ENCODE results near the gene ODF2.

ODF2 gene

DNA sequence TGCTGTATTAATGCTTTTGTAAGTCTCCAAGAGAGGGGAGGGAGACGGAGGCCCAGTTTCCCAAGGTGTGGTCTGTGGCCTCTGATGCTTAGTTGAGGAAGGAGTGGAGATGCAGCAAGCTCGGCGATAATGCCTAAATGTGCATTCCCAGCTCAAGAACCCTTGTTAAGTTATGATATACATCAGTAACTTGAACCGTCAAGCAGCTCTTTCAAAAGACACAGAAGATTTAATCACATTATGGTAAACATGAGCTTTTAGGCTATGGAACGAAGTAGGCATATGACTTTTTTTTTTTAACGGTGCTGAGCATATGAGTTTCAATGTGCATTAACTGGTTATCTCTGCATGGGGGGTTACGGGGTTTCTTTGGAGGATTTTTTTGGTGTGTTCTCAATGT lies 26.4 kb downstream of the ODF2 start:
- no peak overlapping the region for H3K27ac ChIP-seq (ENCODE audit: low read length)
- no peaks in the 10 kb centered on the region for H3K27me3 ChIP-seq (ENCODE audit: control insufficient read depth in 1 of 2, insufficient read depth in 2 of 2, low read length in 2 of 2)
- H3K9me3 ChIP-seq (ENCODE audit: control insufficient read depth in 2 of 2, low read length in 2 of 2): no peaks in the 10 kb centered on the region
- H3K9ac ChIP-seq (ENCODE audit: low read length in 2 of 2): no peak overlapping the region
- peaks cover 29 to 34% of the 10 kb centered on the region in 2 donors for H3K36me3 ChIP-seq (ENCODE audit: control insufficient read depth in 2 of 2, insufficient read depth in 2 of 2, low read length in 2 of 2)
- H3K4me3 ChIP-seq (ENCODE audit: low read length in 2 of 2): no peak overlapping the region
- no peaks in the 10 kb centered on the region for H3K4me1 ChIP-seq (ENCODE audit: control insufficient read depth, insufficient read depth, low read length)

GRCh38 chr9:128484686-128485413 lies 29.0 kb downstream of the ODF2 start:
- Histone ChIP-seq H3K27me3 (ENCODE audit: control insufficient read depth in 1 of 2, insufficient read depth in 2 of 2, low read length in 2 of 2) (no peaks in the 10 kb centered on the region), H3K27ac (ENCODE audit: low read length) (no peak overlapping the region), H3K36me3 (ENCODE audit: control insufficient read depth in 2 of 2, insufficient read depth in 2 of 2, low read length in 2 of 2) (peaks cover 30 to 36% of the 10 kb centered on the region in 2 donors), H3K9me3 (ENCODE audit: control insufficient read depth in 2 of 2, low read length in 2 of 2) (no peaks in the 10 kb centered on the region), H3K9ac (ENCODE audit: low read length in 2 of 2) (no peak overlapping the region), H3K4me3 (ENCODE audit: low read length in 2 of 2) (no peak overlapping the region), H3K4me1 (ENCODE audit: control insufficient read depth, insufficient read depth, low read length) (no peaks in the 10 kb centered on the region)

- Histone ChIP-seq H3K27ac (ENCODE audit: low read length) (no peak overlapping the region), H3K27me3 (ENCODE audit: control insufficient read depth in 1 of 2, insufficient read depth in 2 of 2, low read length in 2 of 2) (no peaks in the 10 kb centered on the region), H3K9ac (ENCODE audit: low read length in 2 of 2) (no peak overlapping the region), H3K4me1 (ENCODE audit: control insufficient read depth, insufficient read depth, low read length) (no peaks in the 10 kb centered on the region), H3K36me3 (ENCODE audit: control insufficient read depth in 2 of 2, insufficient read depth in 2 of 2, low read length in 2 of 2) (peaks cover 30 to 36% of the 10 kb centered on the region in 2 donors), H3K4me3 (ENCODE audit: low read length in 2 of 2) (no peak overlapping the region), H3K9me3 (ENCODE audit: control insufficient read depth in 2 of 2, low read length in 2 of 2) (no peaks in the 10 kb centered on the region)
These were observed 29.6 kb downstream of the ODF2 start for GRCh38 chr9:128485414-128485855.

- no peaks in the 10 kb centered on the region for H3K4me1 ChIP-seq (ENCODE audit: control insufficient read depth, insufficient read depth, low read length)
- no peaks in the 10 kb centered on the region for H3K9me3 ChIP-seq (ENCODE audit: control insufficient read depth in 2 of 2, low read length in 2 of 2)
- H3K9ac ChIP-seq (ENCODE audit: low read length in 2 of 2): no peak overlapping the region
- peaks cover 30 to 36% of the 10 kb centered on the region in 2 donors for H3K36me3 ChIP-seq (ENCODE audit: control insufficient read depth in 2 of 2, insufficient read depth in 2 of 2, low read length in 2 of 2)
- no peak overlapping the region for H3K27ac ChIP-seq (ENCODE audit: low read length)
- H3K27me3 ChIP-seq (ENCODE audit: control insufficient read depth in 1 of 2, insufficient read depth in 2 of 2, low read length in 2 of 2): no peaks in the 10 kb centered on the region
- H3K4me3 ChIP-seq (ENCODE audit: low read length in 2 of 2): no peak overlapping the region
These were observed 30.4 kb downstream of the ODF2 start for GRCh38 chr9:128486201-128486600.

- Histone ChIP-seq H3K27ac (ENCODE audit: low read length) (no peak overlapping the region), H3K4me3 (ENCODE audit: low read length in 2 of 2) (no peak overlapping the region), H3K9me3 (ENCODE audit: control insufficient read depth in 2 of 2, low read length in 2 of 2) (no peaks in the 10 kb centered on the region), H3K9ac (ENCODE audit: low read length in 2 of 2) (no peak overlapping the region), H3K4me1 (ENCODE audit: control insufficient read depth, insufficient read depth, low read length) (no peaks in the 10 kb centered on the region), H3K36me3 (ENCODE audit: control insufficient read depth in 2 of 2, insufficient read depth in 2 of 2, low read length in 2 of 2) (peaks cover 22 to 31% of the 10 kb centered on the region in 2 donors), H3K27me3 (ENCODE audit: control insufficient read depth in 1 of 2, insufficient read depth in 2 of 2, low read length in 2 of 2) (no peaks in the 10 kb centered on the region)
These were observed 37.6 kb downstream of the ODF2 start for GRCh38 chr9:128493424-128493823.

GRCh38 chr9:128494108-128494745 lies 38.4 kb downstream of the ODF2 start:
- Histone ChIP-seq H3K9me3 (ENCODE audit: control insufficient read depth in 2 of 2, low read length in 2 of 2) (no peaks in the 10 kb centered on the region), H3K27me3 (ENCODE audit: control insufficient read depth in 1 of 2, insufficient read depth in 2 of 2, low read length in 2 of 2) (no peaks in the 10 kb centered on the region), H3K4me1 (ENCODE audit: control insufficient read depth, insufficient read depth, low read length) (no peaks in the 10 kb centered on the region), H3K4me3 (ENCODE audit: low read length in 2 of 2) (no peak overlapping the region), H3K36me3 (ENCODE audit: control insufficient read depth in 2 of 2, insufficient read depth in 2 of 2, low read length in 2 of 2) (peaks cover 22 to 37% of the 10 kb centered on the region in 2 donors), H3K27ac (ENCODE audit: low read length) (no peak overlapping the region), H3K9ac (ENCODE audit: low read length in 2 of 2) (no peak overlapping the region)

GRCh38 chr9:128494746-128495129 lies 38.9 kb downstream of the ODF2 start:
- Histone ChIP-seq H3K27me3 (ENCODE audit: control insufficient read depth in 1 of 2, insufficient read depth in 2 of 2, low read length in 2 of 2) (no peaks in the 10 kb centered on the region), H3K4me1 (ENCODE audit: control insufficient read depth, insufficient read depth, low read length) (no peaks in the 10 kb centered on the region), H3K4me3 (ENCODE audit: low read length in 2 of 2) (no peak overlapping the region), H3K27ac (ENCODE audit: low read length) (no peak overlapping the region), H3K9ac (ENCODE audit: low read length in 2 of 2) (no peak overlapping the region), H3K36me3 (ENCODE audit: control insufficient read depth in 2 of 2, insufficient read depth in 2 of 2, low read length in 2 of 2) (peaks cover 18 to 38% of the 10 kb centered on the region in 2 donors), H3K9me3 (ENCODE audit: control insufficient read depth in 2 of 2, low read length in 2 of 2) (no peaks in the 10 kb centered on the region)

DNA sequence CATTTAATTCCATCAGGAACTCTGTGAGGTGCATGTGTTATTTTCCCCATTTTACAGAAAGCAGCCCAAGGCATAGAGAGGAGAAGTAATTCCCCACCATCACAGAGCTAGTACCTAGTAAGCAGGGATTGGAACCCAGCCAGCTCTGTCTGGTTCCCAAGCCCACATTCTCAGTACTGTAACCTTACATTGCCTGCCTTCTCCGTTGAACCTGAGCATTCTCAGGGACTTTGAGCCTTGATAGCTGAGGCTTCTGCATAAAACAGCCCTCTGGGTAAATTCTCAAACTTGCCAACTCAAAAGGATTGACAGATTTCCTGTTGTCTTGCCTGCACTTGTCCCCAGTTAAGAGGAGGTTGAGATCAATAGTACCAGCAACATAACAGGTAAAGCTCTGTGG lies 39.5 kb downstream of the ODF2 start:
- no peaks in the 10 kb centered on the region for H3K9me3 ChIP-seq (ENCODE audit: control insufficient read depth in 2 of 2, low read length in 2 of 2)
- H3K36me3 ChIP-seq (ENCODE audit: control insufficient read depth in 2 of 2, insufficient read depth in 2 of 2, low read length in 2 of 2): peaks cover 18 to 41% of the 10 kb centered on the region in 2 donors
- no peak overlapping the region for H3K4me3 ChIP-seq (ENCODE audit: low read length in 2 of 2)
- H3K9ac ChIP-seq (ENCODE audit: low read length in 2 of 2): peak overlapping the region in 1 of 2 donors; percentile 51
- H3K4me1 ChIP-seq (ENCODE audit: control insufficient read depth, insufficient read depth, low read length): no peaks in the 10 kb centered on the region
- H3K27me3 ChIP-seq (ENCODE audit: control insufficient read depth in 1 of 2, insufficient read depth in 2 of 2, low read length in 2 of 2): no peaks in the 10 kb centered on the region
- H3K27ac ChIP-seq (ENCODE audit: low read length): no peak overlapping the region

- Histone ChIP-seq H3K27me3 (ENCODE audit: control insufficient read depth in 1 of 2, insufficient read depth in 2 of 2, low read length in 2 of 2) (no peaks in the 10 kb centered on the region), H3K9me3 (ENCODE audit: control insufficient read depth in 2 of 2, low read length in 2 of 2) (no peaks in the 10 kb centered on the region), H3K4me1 (ENCODE audit: control insufficient read depth, insufficient read depth, low read length) (no peaks in the 10 kb centered on the region), H3K4me3 (ENCODE audit: low read length in 2 of 2) (no peak overlapping the region), H3K27ac (ENCODE audit: low read length) (no peak overlapping the region), H3K9ac (ENCODE audit: low read length in 2 of 2) (no peak overlapping the region), H3K36me3 (ENCODE audit: control insufficient read depth in 2 of 2, insufficient read depth in 2 of 2, low read length in 2 of 2) (peaks cover 18 to 41% of the 10 kb centered on the region in 2 donors)
These were observed 40.1 kb downstream of the ODF2 start for GRCh38 chr9:128495804-128496417.

DNA sequence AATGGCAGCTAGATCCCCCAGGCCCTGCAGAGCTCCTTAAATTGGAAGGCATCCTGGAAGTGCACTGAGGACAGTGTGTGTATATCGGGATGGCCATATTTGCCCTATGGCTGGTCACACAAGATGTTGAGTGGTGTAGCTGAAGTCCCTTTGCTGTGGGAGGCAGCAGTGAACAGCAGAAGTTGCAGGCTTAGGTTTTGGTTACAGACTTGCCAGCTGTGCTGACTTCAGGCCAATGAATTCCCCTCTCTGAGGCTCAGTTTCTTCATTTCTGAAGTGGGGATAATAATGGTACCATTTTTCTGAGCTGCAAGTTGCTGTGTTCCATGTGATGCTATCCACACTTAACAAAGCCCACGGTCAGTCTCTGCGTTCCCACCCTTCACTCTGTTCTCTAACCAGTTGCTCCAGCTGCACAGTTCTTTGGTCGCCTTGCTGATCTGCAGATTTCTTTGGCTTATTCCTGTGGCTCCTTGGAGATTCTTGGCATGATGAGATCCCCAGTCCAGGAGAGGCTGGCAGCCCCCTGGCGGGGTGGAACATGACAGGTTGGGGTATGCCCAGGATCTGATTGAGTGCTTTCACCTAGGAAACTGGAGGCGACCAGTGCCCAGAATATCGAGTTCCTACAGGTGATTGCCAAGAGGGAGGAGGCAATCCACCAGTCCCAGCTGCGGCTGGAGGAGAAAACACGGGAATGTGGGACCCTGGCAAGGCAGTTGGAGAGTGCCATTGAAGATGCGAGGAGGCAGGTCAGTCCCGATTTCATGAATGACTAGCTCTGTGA lies 42.2 kb downstream of the ODF2 start:
- Histone ChIP-seq H3K27me3 (ENCODE audit: control insufficient read depth in 1 of 2, insufficient read depth in 2 of 2, low read length in 2 of 2) (no peaks in the 10 kb centered on the region), H3K36me3 (ENCODE audit: control insufficient read depth in 2 of 2, insufficient read depth in 2 of 2, low read length in 2 of 2) (peaks cover 12 to 36% of the 10 kb centered on the region in 2 donors), H3K27ac (ENCODE audit: low read length) (no peak overlapping the region), H3K4me3 (ENCODE audit: low read length in 2 of 2) (no peak overlapping the region), H3K4me1 (ENCODE audit: control insufficient read depth, insufficient read depth, low read length) (no peaks in the 10 kb centered on the region), H3K9me3 (ENCODE audit: control insufficient read depth in 2 of 2, low read length in 2 of 2) (no peaks in the 10 kb centered on the region), H3K9ac (ENCODE audit: low read length in 2 of 2) (no peak overlapping the region)
